ENCODE measurements around the gene KCNG4.

The KCNG4 gene

GRCh38 chr16:84180519-84181140 lies 59.2 kb downstream of the KCNG4 start:
- DNase-seq = no peak

GRCh38 chr16:84179612-84180320 lies 60.0 kb downstream of the KCNG4 start:
- no peak for DNase-seq

DNA sequence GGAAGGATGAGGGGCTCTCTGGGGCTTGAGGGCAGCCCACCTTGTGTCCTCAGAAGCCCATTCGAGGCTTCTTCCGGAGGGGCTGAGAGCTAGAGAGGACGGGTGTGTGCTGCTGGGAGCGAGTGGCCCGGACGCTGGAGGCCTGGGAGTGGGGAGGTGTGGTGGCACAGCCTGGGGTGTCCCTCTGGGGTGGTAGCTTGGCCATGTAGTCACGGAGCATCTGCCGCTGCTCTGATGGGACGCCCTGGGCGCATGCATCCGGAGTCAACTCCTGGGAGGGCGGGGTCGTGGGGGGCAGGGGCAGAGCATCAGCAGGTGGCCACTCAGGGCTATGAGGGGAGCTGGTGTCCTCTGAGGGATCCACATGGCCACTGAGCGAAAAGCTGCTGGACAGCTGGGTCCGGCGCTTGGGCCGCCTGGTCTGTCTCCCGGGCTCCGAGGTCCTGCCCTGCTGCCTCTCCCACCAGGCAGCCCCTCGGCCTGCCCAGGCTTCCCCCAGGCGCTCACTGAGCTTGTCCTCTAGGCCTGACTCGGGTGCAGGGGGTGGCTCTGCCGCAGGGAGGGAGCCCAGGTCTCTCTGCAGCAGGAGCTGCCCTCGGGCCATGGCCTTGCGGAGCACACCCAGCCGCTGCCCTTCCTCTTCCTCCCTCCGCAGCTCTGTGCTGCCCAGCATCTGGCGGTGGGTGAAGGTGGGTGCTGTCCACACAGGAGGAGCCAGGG lies 60.8 kb downstream of the KCNG4 start:
- no peak for DNase-seq

DNA sequence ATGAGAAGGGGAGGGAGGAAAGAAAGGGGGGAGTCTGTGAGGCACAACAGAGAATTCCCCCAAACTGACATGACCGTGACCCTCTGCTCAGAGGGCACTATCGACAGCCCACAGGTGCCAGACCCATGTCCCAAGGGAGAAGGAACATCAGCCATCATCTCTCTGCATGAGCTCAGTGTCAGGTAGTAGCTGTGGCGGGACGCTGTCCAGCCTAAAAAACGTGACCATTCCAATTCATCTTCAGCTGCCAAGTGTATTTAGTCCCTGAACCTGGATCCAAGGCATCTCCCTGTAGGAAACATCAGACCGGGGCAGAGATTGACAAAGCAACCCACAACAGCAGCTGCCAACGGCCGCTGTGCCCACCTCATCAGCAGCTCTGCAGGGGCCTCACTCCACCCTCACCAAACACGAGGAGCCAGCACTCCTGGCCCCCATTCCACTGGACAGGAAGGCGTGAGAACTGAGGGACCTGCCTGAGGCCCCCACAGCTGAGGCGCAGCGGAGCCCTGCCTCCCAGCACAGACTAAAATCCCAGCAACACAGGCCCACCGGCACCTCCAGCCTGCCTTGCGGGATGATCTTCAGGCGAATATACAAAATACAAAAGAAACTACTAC lies 61.6 kb downstream of the KCNG4 start:
- DNase-seq = no peak

- DNase-seq = no peak
These were observed 62.1 kb downstream of the KCNG4 start for GRCh38 chr16:84177741-84178073.

DNA sequence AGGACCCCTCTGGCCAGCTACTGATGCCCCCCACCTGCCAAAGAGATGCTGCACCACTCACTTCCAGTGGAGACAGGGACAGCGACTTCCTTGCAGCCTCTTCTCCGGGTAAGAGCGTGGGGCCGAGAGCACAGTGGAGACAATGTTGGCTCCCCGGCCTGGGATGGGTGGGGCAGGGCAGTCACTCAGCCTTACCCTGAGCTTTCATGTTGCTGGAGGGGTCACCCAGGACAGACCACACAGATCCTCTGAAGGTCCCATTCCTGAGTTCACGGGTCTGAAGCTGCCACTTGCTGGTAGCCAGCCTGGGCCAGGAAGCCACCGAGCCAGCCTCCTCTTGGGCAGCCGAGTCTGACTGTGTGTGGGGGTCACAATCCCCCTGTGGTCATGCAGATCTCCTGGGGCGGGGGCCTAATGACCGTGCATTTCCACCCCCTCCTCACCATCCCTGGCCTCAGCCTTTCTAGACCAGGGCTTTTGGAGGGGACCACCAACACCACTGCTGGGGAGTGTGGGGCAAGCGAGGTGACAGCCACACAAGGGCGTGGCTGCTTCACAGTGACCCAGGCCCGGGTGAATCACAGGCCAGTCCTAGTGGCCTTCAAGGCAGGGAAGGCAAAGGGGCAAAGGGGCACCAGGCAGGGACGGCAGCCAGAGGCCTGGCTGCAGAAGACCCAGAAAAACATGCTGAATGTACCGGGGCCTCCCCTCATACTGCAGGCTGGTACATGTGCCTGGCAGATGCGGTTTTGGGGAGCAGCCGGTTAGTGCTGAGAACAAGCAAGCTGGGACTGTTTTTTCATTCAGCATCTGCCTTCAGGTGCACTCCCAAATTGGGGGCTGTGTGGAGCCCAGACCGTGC lies 63.4 kb downstream of the KCNG4 start:
- DNase-seq = no peak

DNA sequence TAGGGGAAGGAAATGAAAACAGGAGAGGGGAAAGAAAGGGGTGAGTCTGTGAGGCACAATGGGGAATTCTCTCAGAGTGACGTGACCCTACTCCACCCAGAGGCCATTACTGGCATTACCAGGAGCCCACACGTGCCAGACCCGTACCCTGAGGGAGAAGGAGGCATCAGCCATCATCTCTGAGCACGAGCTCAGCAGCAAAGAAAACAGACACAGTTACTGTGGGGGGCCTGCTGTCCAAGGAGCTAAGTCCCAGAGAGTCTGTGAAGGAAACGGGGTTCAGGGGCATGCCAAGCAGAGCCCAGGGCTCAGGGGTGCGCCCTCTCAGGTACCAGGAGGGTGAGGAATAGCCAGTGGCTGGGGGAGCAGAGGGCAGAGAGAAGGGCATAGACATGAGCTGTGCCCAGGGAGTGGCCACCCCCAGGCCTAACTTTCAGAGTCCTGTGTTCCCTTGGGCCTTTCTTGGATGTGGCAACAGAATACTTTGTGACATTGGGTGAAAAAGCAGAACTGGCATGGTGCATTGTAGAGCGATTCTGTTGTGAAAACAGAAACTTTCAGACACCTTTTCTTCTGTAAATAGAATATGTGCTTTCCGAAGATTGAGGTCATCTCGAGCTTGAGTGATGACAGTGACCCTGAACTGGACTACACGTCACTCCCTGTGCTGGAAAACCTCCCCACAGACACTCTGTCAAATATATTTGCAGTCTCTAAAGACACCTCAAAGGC lies 64.3 kb downstream of the KCNG4 start:
- peak; percentile 14 for DNase-seq

DNA sequence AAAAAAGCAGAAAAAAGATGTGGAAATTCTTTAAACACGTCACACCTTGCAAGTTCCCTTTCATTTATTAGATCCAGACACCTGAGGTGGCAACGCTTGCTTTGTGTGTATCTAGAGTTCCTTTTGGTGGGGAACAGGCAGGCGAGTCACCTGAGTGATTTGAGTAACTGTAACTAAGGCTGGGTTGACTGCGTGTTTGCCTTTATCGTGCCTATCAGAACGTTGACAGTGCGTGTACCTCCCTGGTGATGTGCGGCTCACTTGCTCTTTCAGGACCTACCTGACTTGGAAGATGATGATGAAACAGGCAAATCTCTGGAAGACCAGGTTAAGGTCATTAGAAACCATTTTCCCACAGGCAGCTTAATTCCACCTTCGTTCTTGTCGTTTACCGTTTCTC lies 65.4 kb downstream of the KCNG4 start:
- no peak for DNase-seq

- DNase-seq = no peak
These were observed 70.0 kb downstream of the KCNG4 start for GRCh38 chr16:84169765-84170310.

Data from DMS79 treated with DMSO at 0.1 percent for 48 hours (cell line).